Loucy (cell line): Measurements from ENCODE around the gene RPS27L.

Source experiments
- H2AFZ ChIP-seq: fragments of 200-600 bp; sonication (generic); 2 replicates; pipeline ENCODE4 v1.6.0; 2016; ENCODE audit warnings: antibody characterized with exemption, mild to moderate bottlenecking, low read length, moderate library complexity
- H3F3A ChIP-seq: fragments of 200-600 bp; 2 replicates; pipeline ENCODE4 v1.6.0; 2016; ENCODE audit warnings: antibody characterized with exemption, low read depth, mild to moderate bottlenecking
- H3K27me3 ChIP-seq: fragments of 200-600 bp; sonication (generic); 2 replicates; pipeline ENCODE4 v1.6.1; 2014; ENCODE audit warnings: low read length, mild to moderate bottlenecking; ENCODE audit not compliant: insufficient read depth, poor library complexity, severe bottlenecking
- H3K36me3 ChIP-seq: fragments of 200-600 bp; sonication (generic); 2 replicates; pipeline ENCODE4 v1.6.1; 2016; ENCODE audit warnings: low read length; ENCODE audit not compliant: insufficient read depth
- H3K4me1 ChIP-seq: fragments of 200-600 bp; sonication (generic); 2 replicates; pipeline ENCODE4 v1.5.1; 2014; ENCODE audit warnings: low read length, mild to moderate bottlenecking; ENCODE audit not compliant: insufficient read depth, poor library complexity, severe bottlenecking
- H3K4me2 ChIP-seq: fragments of 200-600 bp; sonication (generic); 2 replicates; pipeline ENCODE4 v1.6.0; 2014; ENCODE audit warnings: antibody characterized with exemption, low read length, low read depth, mild to moderate bottlenecking; ENCODE audit not compliant: poor library complexity, severe bottlenecking
- H3K4me3 ChIP-seq: fragments of 200-600 bp; sonication (generic); 2 replicates; pipeline ENCODE4 v1.5.1; 2014; ENCODE audit warnings: low read length, mild to moderate bottlenecking, mixed read lengths; ENCODE audit not compliant: poor library complexity, severe bottlenecking
- H3K79me2 ChIP-seq: fragments of 200-600 bp; sonication (generic); 2 replicates; pipeline ENCODE4 v1.6.1; 2014; ENCODE audit warnings: low read length; ENCODE audit not compliant: insufficient read depth
- H3K9ac ChIP-seq: fragments of 200-600 bp; sonication (generic); 2 replicates; pipeline ENCODE4 v1.6.0; 2014; ENCODE audit warnings: mild to moderate bottlenecking, low read depth, low read length, moderate library complexity; ENCODE audit not compliant: poor library complexity, severe bottlenecking
- H3K9me2 ChIP-seq: fragments of 200-600 bp; sonication (generic); replicated peaks from 2 replicates; pipeline ENCODE4 v1.6.1; 2016; ENCODE audit warnings: low read depth, low read length, mixed read lengths
- H3K9me3 ChIP-seq: fragments of 200-600 bp; sonication (generic); 2 replicates; pipeline ENCODE4 v1.6.1; 2014; ENCODE audit warnings: mild to moderate bottlenecking, antibody characterized with exemption, low read length, low read depth; ENCODE audit not compliant: insufficient read depth
- H4K20me1 ChIP-seq: fragments of 200-600 bp; sonication (generic); 2 replicates; pipeline ENCODE4 v1.6.0; 2014; ENCODE audit warnings: antibody characterized with exemption, low read length, mild to moderate bottlenecking; ENCODE audit not compliant: insufficient read depth, poor library complexity, severe bottlenecking
- CTCF ChIP-seq: fragments of 200-600 bp; sonication (generic); conservative IDR thresholded peaks from 2 replicates; pipeline ENCODE4 v1.5.1; 2014; ENCODE audit warnings: mild to moderate bottlenecking, antibody characterized with exemption, low read length
- EZH2phosphoT487 ChIP-seq: fragments of 200-600 bp; IDR thresholded peaks from 2 replicates; pipeline ENCODE4 v1.6.1; 2018; ENCODE audit warnings: antibody characterized with exemption, mild to moderate bottlenecking, moderate library complexity, borderline replicate concordance

RPS27L gene

GRCh38 chr15:63160638-63161037, 3.4 kb upstream of the RPS27L start:
- Histone ChIP-seq H3K79me2 (peaks cover 13% of the 10 kb centered on the region), H4K20me1 (peaks cover 1% of the 10 kb centered on the region), H3K27me3 (peaks cover 6% of the 10 kb centered on the region), H3K9me3 (no peaks in the 10 kb centered on the region), H3K4me1 (peaks cover 9% of the 10 kb centered on the region), H3K9me2 (no peaks in the 10 kb centered on the region), H2AFZ (no peak overlapping the region), H3F3A (no peaks in the 10 kb centered on the region), H3K4me2 (no peak overlapping the region), H3K9ac (no peak overlapping the region), H3K36me3 (no peaks in the 10 kb centered on the region), H3K4me3 (no peak overlapping the region)
- TF ChIP-seq CTCF = no peak

GRCh38 chr15:63157891-63158431, 684 bp upstream of the RPS27L start:
- Histone ChIP-seq H3K9ac (peak overlapping the region; percentile 97), H3K4me3 (peak overlapping the region; percentile 89), H3K27me3 (peaks cover 6% of the 10 kb centered on the region), H4K20me1 (peaks cover 9% of the 10 kb centered on the region), H2AFZ (peak overlapping the region; percentile 61), H3K9me2 (no peaks in the 10 kb centered on the region), H3K4me2 (peak overlapping the region; percentile 70), H3K9me3 (no peaks in the 10 kb centered on the region), H3K36me3 (peaks cover 2% of the 10 kb centered on the region), H3K4me1 (peaks cover 16% of the 10 kb centered on the region), H3F3A (no peaks in the 10 kb centered on the region), H3K79me2 (peaks cover 24% of the 10 kb centered on the region)
- TF ChIP-seq EZH2phosphoT487 (no peak), CTCF (no peak)

GRCh38 chr15:63156755-63157117, 541 bp downstream of the RPS27L start:
- Histone ChIP-seq H3K27me3 (peaks cover 6% of the 10 kb centered on the region), H3K4me1 (peaks cover 16% of the 10 kb centered on the region), H3K4me2 (peak overlapping the region; percentile 89), H3K9me2 (no peaks in the 10 kb centered on the region), H3K9me3 (no peaks in the 10 kb centered on the region), H3K4me3 (peak overlapping the region; percentile 89), H2AFZ (peak overlapping the region; percentile 61; the same call in 1 of the 2 replicates), H4K20me1 (peaks cover 9% of the 10 kb centered on the region), H3K79me2 (peaks cover 24% of the 10 kb centered on the region), H3K9ac (peak overlapping the region; percentile 97), H3F3A (no peaks in the 10 kb centered on the region), H3K36me3 (peaks cover 6% of the 10 kb centered on the region)
- no peak for TF ChIP-seq EZH2phosphoT487
- TF ChIP-seq CTCF = no peak
